K562 (cell line): ENCODE measurements around the gene SKAP2. TPM values are rescaled to one million over a fixed set of nuclear protein-coding genes. Genes with fewer than 3 reads are reported as not detected.

ENCODE experiments used
- ATAC-seq: fragments of 200-7000 bp; cut with Tn5 transposase; 3 replicates; pipeline ENCODE4 v1.9.1; 2020; ENCODE audit warnings: moderate library complexity
- BruUV-seq: library from RNA; stranded (reverse); fragments of 400-500 nt; replicated peaks from 2 replicates; lab custom pipeline; 2021; lab: Mats Ljungman, UMichigan
- CTCF ChIA-PET: fragments of 300-600 bp; formaldehyde crosslinking; extraction: SDS; loops from one replicate; lab custom pipeline; 2021; ENCODE audit warnings: low intra/inter-chr PET ratio; lab: Yijun Ruan, JAX
- POLR2A ChIA-PET: fragments of 300-600, 350-650 bp; sonication (Branson Sonifier 250); formaldehyde crosslinking; extraction: SDS; loops from one replicate; lab custom pipeline; 2021; ENCODE audit warnings: antibody characterized with exemption, inconsistent platforms; lab: Yijun Ruan, JAX
- DNase-seq, 4 experiments: peaks; one replicate each; pipeline versions ENCODE4 v3.0.0 to v3.0.0-alpha.2; 2011 to 2018; ENCODE audit warnings: low spot score in 3 of 4, mixed read lengths in 3 of 4; ENCODE audit errors: extremely low read depth in 1 of 4
- FAIRE-seq: peaks from 2 replicates; lab custom pipeline; 2011; peaks lifted over from hg19 to GRCh38; lab: Jason Lieb, UNC
- H2AFZ ChIP-seq: 2 replicates; pipeline ENCODE4 v1.6.0; 2011; ENCODE audit warnings: low read depth, low read length, control low read depth, inconsistent platforms
- H3K27ac ChIP-seq: fragments of 200-600 bp; 3 replicates; pipeline ENCODE4 v1.8.0; 2011; ENCODE audit warnings: low read depth, mild to moderate bottlenecking, control low read depth, inconsistent platforms, low read length, moderate library complexity, mixed read lengths; ENCODE audit errors: extremely low read depth
- H3K27me3 ChIP-seq, 2 experiments: fragments of 300-600 bp in 1 of 2; 2 replicates in 1 of 2; 3 replicates in 1 of 2; pipeline versions ENCODE4 v1.6.0 to v1.8.0; 2011; ENCODE audit warnings: inconsistent platforms in 2 of 2, low read length in 2 of 2, mild to moderate bottlenecking in 1 of 2, mixed read lengths in 1 of 2, moderate library complexity in 1 of 2; ENCODE audit not compliant: control insufficient read depth in 2 of 2, insufficient read depth in 2 of 2
- H3K36me3 ChIP-seq: fragments of 300-600 bp; 3 replicates; pipeline ENCODE4 v1.8.0; 2011; ENCODE audit warnings: mild to moderate bottlenecking, low read length, inconsistent platforms; ENCODE audit not compliant: control insufficient read depth, insufficient read depth
- H3K4me1 ChIP-seq, 2 experiments: fragments of 200-600 bp in 1 of 2; replicated peaks in 1 of 2; 2 replicates in 1 of 2; 3 replicates in 1 of 2; pipeline versions ENCODE4 v1.5.1 to v1.8.0; 2011; ENCODE audit warnings: inconsistent platforms in 2 of 2, low read length in 2 of 2, mild to moderate bottlenecking in 1 of 2, mixed read lengths in 1 of 2, moderate library complexity in 1 of 2; ENCODE audit not compliant: control insufficient read depth in 2 of 2, insufficient read depth in 2 of 2
- H3K4me2 ChIP-seq: 2 replicates; pipeline ENCODE4 v1.6.1; 2011; ENCODE audit warnings: low read length, control low read depth, inconsistent platforms, mixed read lengths; ENCODE audit not compliant: insufficient read depth
- H3K4me3 ChIP-seq: fragments of 200-600 bp; sonication (generic), shearing (Covaris generic); 2 replicates; pipeline ENCODE4 v1.5.1; 2016; ENCODE audit warnings: control low read depth, inconsistent platforms
- H3K79me2 ChIP-seq: fragments of 200-600 bp; 3 replicates; pipeline ENCODE4 v1.8.0; 2011; ENCODE audit warnings: low read length, inconsistent platforms; ENCODE audit not compliant: control insufficient read depth, insufficient read depth
- H3K9ac ChIP-seq, 2 experiments: 2 replicates each; pipeline versions ENCODE4 v1.6.0 to v1.6.1; 2011; ENCODE audit warnings: low read depth in 2 of 2, low read length in 2 of 2, control low read depth in 1 of 2, inconsistent platforms in 1 of 2, mild to moderate bottlenecking in 1 of 2, mixed read lengths in 1 of 2; ENCODE audit not compliant: insufficient read depth in 1 of 2
- H3K9me1 ChIP-seq: one replicate; pipeline ENCODE4 v1.6.0; 2011; ENCODE audit warnings: inconsistent platforms, mild to moderate bottlenecking, low read length, moderate library complexity; ENCODE audit not compliant: control insufficient read depth, insufficient read depth
- H3K9me3 ChIP-seq: replicated peaks from 2 replicates; pipeline ENCODE4 v1.5.1; 2011; ENCODE audit warnings: low read depth, low read length, inconsistent platforms; ENCODE audit not compliant: control insufficient read depth, insufficient read depth
- H4K20me1 ChIP-seq: replicated peaks from 2 replicates; pipeline ENCODE4 v1.6.1; 2011; ENCODE audit warnings: low read length, inconsistent platforms, mixed read lengths; ENCODE audit not compliant: control insufficient read depth, insufficient read depth
- ATF4 ChIP-seq: fragments of 450-650 bp; formaldehyde crosslinking; IDR thresholded peaks from 2 replicates; pipeline ENCODE4 v1.4.0; 2022; ENCODE audit warnings: mild to moderate bottlenecking, moderate library complexity
- E2F3 ChIP-seq: fragments of 250-450 bp; sonication (Bioruptor Pico); IDR thresholded peaks from 2 replicates; pipeline ENCODE4 v1.4.0; 2020; ENCODE audit warnings: mild to moderate bottlenecking
- JUND ChIP-seq, 2 experiments: IDR thresholded peaks; 2 replicates in 1 of 2; 3 replicates in 1 of 2; pipeline ENCODE4 v1.6.1; 2011; ENCODE audit warnings: borderline replicate concordance in 2 of 2, low read depth in 2 of 2, low read length in 2 of 2, improper control_type of control experiment in 1 of 2, missing biosample characterization in 1 of 2, missing genetic modification characterization in 1 of 2, missing genetic modification reagents in 1 of 2
- KDM4B ChIP-seq, 2 experiments: fragments of 450-650 bp in 1 of 2; sonication (generic) in 1 of 2; IDR thresholded peaks; 2 replicates each; pipeline ENCODE4 v1.6.1; 2016 to 2017; ENCODE audit warnings: borderline replicate concordance in 2 of 2, antibody characterized with exemption in 1 of 2, low read depth in 1 of 2, mild to moderate bottlenecking in 1 of 2
- KLF10 ChIP-seq: fragments of 250-450 bp; sonication (Bioruptor Pico); IDR thresholded peaks from 2 replicates; pipeline ENCODE4 v1.6.1; 2021; ENCODE audit warnings: matching md5 sums
- KLF13 ChIP-seq: fragments of 450-650 bp; IDR thresholded peaks from 2 replicates; pipeline ENCODE4 v1.6.1; 2016; ENCODE audit warnings: missing genetic modification characterization, low read depth, mild to moderate bottlenecking, missing compliant biosample characterization, moderate library complexity, borderline replicate concordance
- NFE2 ChIP-seq: IDR thresholded peaks from 2 replicates; pipeline ENCODE4 v1.6.1; 2014; ENCODE audit warnings: antibody characterized with exemption, low read depth
- PCBP2 ChIP-seq: fragments of 200-400 bp; formaldehyde crosslinking; IDR thresholded peaks from 2 replicates; pipeline ENCODE4 v1.6.1; 2018; ENCODE audit warnings: low read length, low read depth, mild to moderate bottlenecking, moderate library complexity; ENCODE audit not compliant: poor library complexity, severe bottlenecking
- POU5F1 ChIP-seq: fragments of 150-350 bp; IDR thresholded peaks from 2 replicates; pipeline ENCODE4 v1.6.1; 2014; ENCODE audit warnings: borderline replicate concordance, low read length, low read depth, mild to moderate bottlenecking; ENCODE audit not compliant: partially characterized antibody
- RBM39 ChIP-seq: fragments of 200-400 bp; formaldehyde crosslinking; optimal IDR thresholded peaks from 2 replicates; pipeline ENCODE3; 2018; ENCODE audit warnings: low read depth, low read length
- SMARCB1 ChIP-seq: IDR thresholded peaks from 2 replicates; pipeline ENCODE4 v1.6.1; 2011; ENCODE audit warnings: improper control_type of control experiment, low read depth; ENCODE audit not compliant: insufficient read length
- SOX6 ChIP-seq: fragments of 450-650 bp; IDR thresholded peaks from 2 replicates; pipeline ENCODE4 v1.6.1; 2014; ENCODE audit warnings: mild to moderate bottlenecking
- STAG1 ChIP-seq: sonication (generic); formaldehyde crosslinking; IDR thresholded peaks from 2 replicates; pipeline ENCODE4 v1.5.0; 2020; ENCODE audit warnings: missing genetic modification reagents, borderline replicate concordance
- STAT5B ChIP-seq: fragments of 250-450 bp; sonication (Bioruptor Pico); IDR thresholded peaks from 2 replicates; pipeline ENCODE4 v1.8.0; 2021; ENCODE audit warnings: mild to moderate bottlenecking, inconsistent platforms
- U2AF2 ChIP-seq: fragments of 200-400 bp; formaldehyde crosslinking; optimal IDR thresholded peaks from 2 replicates; pipeline ENCODE3; 2017; ENCODE audit warnings: low read depth, mild to moderate bottlenecking, low read length
- ZBTB33 ChIP-seq: sonication (generic); formaldehyde crosslinking; IDR thresholded peaks from 2 replicates; pipeline ENCODE4 v1.8.1; 2023; ENCODE audit warnings: mild to moderate bottlenecking, missing genetic modification reagents
- ZNF311 ChIP-seq: fragments of 250-450 bp; sonication (Bioruptor Pico); IDR thresholded peaks from 2 replicates; pipeline ENCODE4 v1.4.0; 2020; ENCODE audit warnings: mild to moderate bottlenecking, moderate library complexity
- ZNF398 ChIP-seq: fragments of 250-450 bp; sonication (Bioruptor Pico); IDR thresholded peaks from 2 replicates; pipeline ENCODE4 v1.8.0; 2021; ENCODE audit warnings: moderate library complexity, mild to moderate bottlenecking, inconsistent platforms
- WGBS: fragments of 100-300 bp; shearing (Covaris generic); methylation state at CpG from one replicate; pipeline ENCODE4 v1.1.6; 2016; ENCODE audit warnings: low coverage, mixed read lengths; ENCODE audit not compliant: insufficient coverage; ENCODE audit errors: missing lambda C conversion rate; 5-methylcytosine and 5-hydroxymethylcytosine counted together
- in situ Hi-C: fragments of 300-500 bp; cut with MboI; formaldehyde crosslinking; loops from 4 replicates; pipeline ENCODE4 v1.15.0; 2018; ENCODE audit warnings: inconsistent platforms, mixed read lengths
- intact Hi-C: fragments of 100-400 bp; cut with micrococcal nuclease; formaldehyde crosslinking; loops from 2 replicates; pipeline ENCODE4 v1.14.2; 2022
- polyA plus RNA-seq, 8 experiments: library from polyadenylated mRNA; depleted of rRNA in 4 of 8; stranded (reverse) in 5 of 8; unstranded in 3 of 8; fragments of >200 nt; fragmentation: Nextera tagmentation in 2 of 8; fragmentation: Illumina TruSeq in 1 of 8; extraction: Ambion mirVana in 2 of 8; extraction: Trizol in 1 of 8; gene quantifications; 2 replicates each; pipeline versions ENCODE4 v1.2.1 to v1.2.3, GENCODE V29; 2011 to 2014; ENCODE audit warnings: inconsistent platforms in 1 of 8, missing spikeins in 1 of 8
- total RNA-seq, 7 experiments: library from RNA; depleted of rRNA in 6 of 7; stranded (reverse); fragments of >200 nt in 6 of 7; fragmentation: Illumina TruSeq in 2 of 7; extraction: Trizol in 2 of 7; gene quantifications; 2 replicates each; pipeline versions ENCODE4 v1.2.1 to v1.2.3, GENCODE V29; 2011 to 2021; ENCODE audit warnings: low replicate concordance in 1 of 7

The SKAP2 gene
- total and polyA plus RNA-seq, 9 of the 15 experiments (the other 6 are each of a cell fraction or from before 2014, with no cell fraction given) = 4.2 to 11.7 (median 8.3) TPM

GRCh38 chr7:26670290-26670689 is 194.1 kb downstream of the SKAP2 start:
- Histone ChIP-seq H3K4me2 (no peak overlapping the region), H3K9ac (no peak overlapping the region), H3K4me3 (no peak overlapping the region), H3K36me3 (no peaks in the 10 kb centered on the region), H3K27me3 (0 out of 5 replicates have a peak, but pooled peaks cover 0 to 2% of the 10 kb centered on the region in 2 experiments), H2AFZ (no peak overlapping the region), H3K79me2 (no peaks in the 10 kb centered on the region), H4K20me1 (no peaks in the 10 kb centered on the region), H3K27ac (no peak overlapping the region), H3K9me1 (no peaks in the 10 kb centered on the region), H3K4me1 (no peaks in the 10 kb centered on the region), H3K9me3 (no peaks in the 10 kb centered on the region)
- ATAC-seq (no peak), FAIRE-seq (no peak), DNase-seq (no peak)
- intact Hi-C loops (no loop called here), in situ Hi-C loops (loop anchor here (10.0 to 25.0 kb wide), 2 partner anchors 583 to 775 kb away; no protein-coding TSS in a partner anchor)
- BruUV-seq = no TSS peak
- ChIA-PET POLR2A (interaction anchor here (0.7 kb wide), 1 partner anchor 286 kb away, joined by 3 read pairs; no protein-coding TSS in a partner anchor), CTCF (interaction anchor here (5.0 kb wide), 1 partner anchor 300 kb away, joined by 78 read pairs; no protein-coding TSS in a partner anchor)
- 0% methylated on average over 2 of the region's 2 CpGs for WGBS
- TF ChIP-seq ATF4 (CRISPR knock-in tag) (no peak), KLF10 (CRISPR knock-in tag) (no peak), KDM4B (IDR thresholded peaks at IDR 0.05; ENCODE audit: borderline replicate concordance in 2 of 2, low read depth in 1 of 2) (no peak), U2AF2 (no peak), STAT5B (CRISPR knock-in tag) (no peak), ZNF311 (no peak), KLF13 (no peak), STAG1 (CRISPR knock-in tag) (no peak), POU5F1 (no peak), ZBTB33 (CRISPR knock-in tag) (no peak), SOX6 (no peak), ZNF398 (CRISPR knock-in tag) (no peak), E2F3 (CRISPR knock-in tag) (no peak), SMARCB1 (no peak), JUND (IDR thresholded peaks at IDR 0.05; ENCODE audit: borderline replicate concordance, low read depth, low read length) (no peak), JUND (tag; IDR thresholded peaks at IDR 0.05; ENCODE audit: borderline replicate concordance, low read depth, low read length) (no peak), NFE2 (no peak), PCBP2 (no peak), RBM39 (no peak)
